HPDE6-E6E7 (cell line): ENCODE measurements around the gene GJA3.

Experiments
- DNase-seq: peaks from one replicate; pipeline ENCODE4 v3.0.0; 2011; ENCODE audit warnings: missing footprints; ENCODE audit errors: extremely low spot score

GJA3 gene

GRCh38 chr13:20128459-20128931, 32.4 kb downstream of the GJA3 start:
- no peak for DNase-seq

DNA sequence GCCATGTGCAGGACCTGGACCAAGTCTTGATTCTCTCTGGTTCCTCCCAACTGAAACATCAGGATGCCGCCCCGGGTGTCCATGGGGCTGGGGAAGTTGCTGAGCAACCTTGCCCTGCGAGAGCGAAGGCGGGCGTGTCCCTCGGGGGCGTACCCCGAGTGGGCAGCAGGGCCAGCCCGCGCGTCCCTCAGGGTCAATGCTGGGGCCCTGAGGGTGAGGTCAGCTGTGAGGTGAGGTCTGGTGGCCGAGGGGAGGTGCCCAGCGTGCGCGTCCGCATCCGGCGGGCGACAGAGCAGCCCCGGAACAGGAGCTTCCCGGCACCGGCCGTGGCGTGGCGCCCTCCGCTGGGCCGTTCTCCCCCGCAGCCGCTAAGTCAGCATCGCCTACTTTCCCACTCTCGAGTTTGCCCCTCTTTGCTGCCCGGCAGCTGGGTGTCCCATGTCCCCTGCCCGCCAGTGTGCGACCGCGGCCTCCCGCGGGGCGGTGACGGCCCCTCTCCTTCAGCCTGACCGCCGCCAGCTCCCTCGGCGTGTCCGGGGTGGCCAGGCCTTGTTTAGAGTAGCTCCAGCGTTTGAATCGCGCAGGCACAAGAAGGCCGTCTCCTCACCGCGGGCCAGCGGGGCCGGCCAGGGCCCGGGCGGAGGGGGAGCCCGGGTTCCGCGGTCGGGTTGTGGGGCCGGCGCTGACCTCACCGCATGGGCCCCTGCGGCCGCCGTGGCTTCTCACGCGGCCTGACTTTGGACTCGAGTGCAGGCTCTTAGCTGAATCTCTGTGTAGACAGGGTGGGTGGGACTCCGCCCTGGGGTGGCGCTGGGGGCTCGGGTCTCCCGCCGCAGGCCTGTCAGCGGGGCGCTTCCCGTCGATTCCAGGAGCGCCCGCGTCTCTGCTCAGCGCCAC, 33.0 kb downstream of the GJA3 start:
- no peak for DNase-seq

GRCh38 chr13:20127262-20127561, 33.6 kb downstream of the GJA3 start:
- no peak for DNase-seq

- DNase-seq: no peak
These were observed 34.2 kb downstream of the GJA3 start for GRCh38 chr13:20126541-20127261.

DNA sequence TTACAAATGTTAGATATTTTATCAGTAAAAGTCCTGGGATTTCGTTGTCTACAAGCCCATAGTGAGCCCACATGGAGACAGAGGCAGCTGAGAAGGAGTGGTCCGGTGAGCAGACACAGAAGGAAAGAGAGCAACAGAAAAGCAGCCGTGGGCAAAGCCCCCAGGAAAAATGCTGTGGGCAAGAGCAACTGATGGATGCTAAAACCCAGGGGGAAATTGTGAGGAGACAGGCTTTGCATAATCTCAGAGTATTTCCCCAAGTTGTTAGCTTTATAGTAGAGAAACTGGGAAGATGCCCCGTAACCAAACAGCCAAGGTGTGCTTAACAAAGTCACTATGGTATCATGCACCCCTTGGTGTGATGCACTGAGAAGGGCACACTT, 35.1 kb downstream of the GJA3 start:
- DNase-seq: no peak

DNA sequence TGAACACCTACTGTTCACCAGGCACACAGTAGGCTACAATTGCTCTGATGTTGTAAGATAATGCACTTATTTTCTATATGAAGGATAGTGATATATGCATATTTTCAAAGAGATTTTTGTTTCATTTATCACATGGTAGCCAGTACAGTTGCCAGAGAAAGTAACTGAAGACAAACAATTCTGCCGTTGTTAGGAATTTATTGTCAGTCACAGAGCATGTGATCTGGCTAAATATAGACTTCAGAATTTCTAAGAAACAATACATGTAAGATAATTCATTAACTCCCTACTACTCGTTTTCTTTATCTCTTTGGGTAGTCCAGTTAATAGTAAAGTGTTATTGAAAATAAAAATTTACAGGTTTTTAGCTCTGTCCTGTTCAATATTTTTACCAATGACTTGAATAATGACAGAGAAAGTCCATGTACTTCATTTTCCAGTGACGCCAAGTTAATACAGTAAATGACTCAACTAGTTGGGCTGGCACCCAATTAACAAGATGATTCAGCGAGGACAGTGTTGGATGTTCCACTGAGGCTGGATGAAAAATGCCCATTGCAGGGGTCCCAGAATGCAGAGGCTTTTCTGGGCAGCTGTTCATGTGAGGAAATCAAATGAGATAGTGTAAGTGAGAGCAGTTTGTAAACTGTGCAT, 35.6 kb downstream of the GJA3 start:
- no peak for DNase-seq

- no peak for DNase-seq
These were observed 36.5 kb downstream of the GJA3 start for GRCh38 chr13:20124303-20124702.

DNA sequence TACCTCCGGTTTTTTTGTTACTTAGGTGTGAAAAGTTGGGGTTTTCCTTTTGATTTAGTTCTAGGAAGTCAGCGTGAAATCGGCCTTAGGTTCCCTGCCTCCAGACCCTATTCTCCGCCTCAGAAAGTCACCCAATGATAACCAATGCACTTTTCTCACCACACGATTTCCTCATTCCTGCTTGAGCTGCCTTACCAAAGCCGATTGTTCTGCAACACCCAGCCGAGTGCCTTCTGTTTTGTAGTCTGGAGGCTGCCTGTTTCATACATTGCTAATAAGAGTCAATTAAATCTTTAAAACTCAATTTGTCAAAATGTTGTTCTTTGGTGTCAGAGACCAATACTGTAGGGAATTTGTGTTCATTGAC, 39.7 kb downstream of the GJA3 start:
- no peak for DNase-seq

GRCh38 chr13:20119960-20120359, 40.9 kb downstream of the GJA3 start:
- no peak for DNase-seq

- no peak for DNase-seq
These were observed 42.3 kb downstream of the GJA3 start for GRCh38 chr13:20118268-20119140.

GRCh38 chr13:20116213-20116612, 44.6 kb downstream of the GJA3 start:
- DNase-seq: no peak

- DNase-seq: no peak
These were observed 46.7 kb downstream of the GJA3 start for GRCh38 chr13:20114066-20114610.

DNA sequence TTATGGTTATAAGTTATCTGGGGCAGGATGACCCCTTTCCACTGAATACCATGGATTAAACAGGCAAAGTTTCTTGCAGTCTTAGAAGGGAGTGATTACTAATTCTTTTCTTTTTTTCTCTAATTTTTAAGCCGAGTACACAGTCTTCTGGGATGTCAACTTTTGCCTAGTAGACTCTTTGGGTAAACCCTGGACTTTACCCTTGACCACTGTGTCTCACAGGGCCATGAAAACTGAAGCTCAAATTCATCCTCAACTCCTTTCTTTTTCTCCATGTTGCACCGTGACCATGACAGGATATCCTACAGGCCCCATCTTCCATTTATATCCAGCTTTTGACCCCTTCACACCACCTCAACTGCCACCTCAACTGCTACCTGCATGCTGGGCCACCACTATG, 51.8 kb downstream of the GJA3 start:
- no peak for DNase-seq

DNA sequence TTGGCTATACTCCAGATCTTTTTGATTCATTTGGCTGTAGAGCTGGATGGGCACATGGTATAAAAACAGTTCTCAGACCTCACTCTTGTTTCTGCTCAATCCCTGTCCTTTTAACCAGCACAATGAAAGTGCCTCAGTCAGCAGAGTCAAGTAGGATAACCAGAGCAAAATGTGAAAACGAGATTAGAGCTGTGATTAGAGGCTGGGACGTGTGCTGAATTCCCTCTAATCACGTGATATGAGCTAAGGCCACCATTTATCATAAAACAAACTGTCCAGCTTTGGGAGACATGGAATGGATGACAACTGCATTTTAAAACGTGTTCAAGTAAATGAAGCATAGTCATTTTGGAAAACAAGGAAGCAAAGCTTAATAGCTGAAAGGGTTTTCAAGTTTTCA, 54.1 kb downstream of the GJA3 start:
- no peak for DNase-seq

DNA sequence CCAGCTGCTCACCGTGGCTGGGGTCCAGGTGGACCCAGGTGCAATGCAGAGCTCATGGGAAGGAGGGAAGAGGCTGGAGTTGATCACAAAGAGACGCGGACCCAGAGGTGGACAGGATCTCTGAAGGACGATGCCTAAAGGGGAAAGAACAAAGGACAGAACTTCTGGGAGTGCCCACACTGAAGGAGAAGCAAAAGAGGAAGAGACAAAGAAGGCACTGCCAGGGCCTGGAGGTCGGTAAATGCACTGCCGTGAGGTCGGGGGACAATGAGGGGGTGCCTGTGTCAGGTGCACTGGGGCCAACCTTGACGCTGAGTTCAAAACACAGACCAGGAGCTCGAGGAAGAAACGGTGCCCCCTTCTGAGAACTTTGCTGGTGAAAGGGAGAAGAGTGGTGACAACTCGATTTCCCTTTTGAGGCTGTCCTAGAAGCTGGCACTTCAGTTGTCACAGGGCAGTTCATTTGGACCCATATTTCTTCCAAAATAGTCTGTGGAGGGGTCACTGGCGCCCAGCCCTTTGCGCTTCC, 55.6 kb downstream of the GJA3 start:
- no peak for DNase-seq

DNA sequence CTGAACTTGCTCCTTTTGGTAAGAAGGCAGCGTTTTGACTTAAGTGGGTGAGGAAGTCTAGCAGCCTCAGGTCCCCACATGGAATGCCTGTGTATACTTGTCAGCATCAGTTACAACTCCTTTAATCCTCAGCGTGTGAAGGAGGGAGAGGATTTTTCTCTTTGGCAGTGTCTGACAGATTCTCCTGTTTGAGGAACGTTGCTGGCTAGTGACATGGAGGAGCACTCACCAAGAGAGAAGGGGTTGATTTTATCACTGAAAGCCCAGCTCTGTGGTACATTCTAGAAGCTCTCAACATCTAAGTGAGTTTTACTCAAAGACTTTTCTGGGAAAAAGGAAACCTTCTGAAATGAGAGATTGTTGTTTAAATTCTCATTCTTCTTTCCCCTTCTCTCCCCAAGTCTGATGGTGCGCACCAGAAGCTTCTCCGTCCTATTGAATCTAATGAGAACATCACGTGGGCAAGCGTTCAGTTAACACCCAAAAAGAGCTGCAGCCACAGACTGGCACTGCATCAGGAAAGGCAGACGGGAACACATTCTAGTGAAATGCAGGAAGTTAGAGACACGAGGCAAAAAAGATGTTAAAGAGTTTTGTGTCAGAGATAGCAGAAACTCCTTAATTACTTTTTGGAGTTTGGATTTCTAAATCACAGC, 58.2 kb downstream of the GJA3 start:
- no peak for DNase-seq

GRCh38 chr13:20101467-20102316, 59.2 kb downstream of the GJA3 start:
- no peak for DNase-seq

DNA sequence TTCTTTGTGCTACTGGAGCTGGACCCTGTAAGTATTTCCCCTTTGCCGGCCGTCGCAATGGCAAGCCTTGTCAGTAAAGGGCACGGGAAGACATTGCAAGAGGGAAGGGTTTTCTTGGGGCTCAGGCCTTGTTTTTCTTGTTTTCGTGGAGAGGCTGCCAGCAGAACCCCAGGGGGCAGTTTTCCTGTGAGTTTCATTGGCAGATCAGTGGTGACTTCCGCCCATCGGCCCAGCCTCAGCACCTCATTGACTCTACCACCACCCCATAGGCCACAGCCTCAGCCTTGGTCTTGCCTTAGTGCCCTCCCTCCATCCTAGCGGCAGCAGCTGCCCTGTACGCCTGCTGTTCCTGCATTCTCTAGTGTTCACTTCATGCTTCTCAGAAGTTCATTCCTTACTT, 61.5 kb downstream of the GJA3 start:
- no peak for DNase-seq

DNA sequence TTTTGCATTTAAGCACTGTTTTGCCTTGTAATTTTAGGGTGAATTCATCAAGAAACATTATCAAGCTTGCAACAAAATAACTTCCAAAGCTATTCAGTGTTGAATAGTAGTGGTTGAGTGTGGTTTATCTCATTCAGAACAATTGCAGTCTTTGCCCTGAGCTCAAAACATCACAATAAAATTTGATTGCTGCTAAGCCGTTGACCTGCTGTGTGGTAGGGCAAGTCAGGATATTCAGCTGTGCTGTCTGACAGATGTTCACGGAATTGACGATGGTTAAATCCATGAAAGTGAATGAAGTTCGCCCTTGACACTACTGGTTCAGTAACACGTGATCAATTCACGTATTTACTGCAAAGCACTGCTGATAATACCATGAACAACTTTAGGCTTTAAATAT, 66.9 kb downstream of the GJA3 start:
- no peak for DNase-seq

- DNase-seq: no peak
These were observed 70.5 kb downstream of the GJA3 start for GRCh38 chr13:20090349-20090748.
